Measurements from ENCODE around the gene UBL4B. TPM values are rescaled to one million over a fixed set of nuclear protein-coding genes. Genes with fewer than 3 reads are reported as not detected.

UBL4B gene
- polyA plus RNA-seq, 4 donors, result not detected

- WGBS, 3 donors, result 45 to 51% (median 46%) methylated on average over 15 of the region's 15 CpGs
- Histone ChIP-seq H3K36me3 (ENCODE audit: control insufficient read depth in 3 of 3, insufficient read depth in 2 of 3, low read depth in 1 of 3, low read length in 3 of 3) (no peaks in the 10 kb centered on the region), H3K27ac (ENCODE audit: low read depth in 1 of 3, low read length in 2 of 3) (no peak overlapping the region), H3K4me3 (ENCODE audit: low read depth in 1 of 3, low read length in 3 of 3) (no peak overlapping the region), H3K27me3 (ENCODE audit: control insufficient read depth in 3 of 3, insufficient read depth in 3 of 3, low read length in 3 of 3) (peaks cover 0 to 71% (median 0%) of the 10 kb centered on the region in 3 donors), H3K4me1 (ENCODE audit: control insufficient read depth in 3 of 3, insufficient read depth in 2 of 3, low read depth in 1 of 3, low read length in 2 of 3) (peaks cover 0 to 12% (median 0%) of the 10 kb centered on the region in 3 donors), H3K9me3 (ENCODE audit: control insufficient read depth in 2 of 2, insufficient read depth in 1 of 2, low read depth in 1 of 2, low read length in 1 of 2) (no peaks in the 10 kb centered on the region)
- DNase-seq, result peak; percentile 67 to 70
- FAIRE-seq, result no peak
These were observed 24.2 kb upstream of the UBL4B start for GRCh38 chr1:110087812-110088738.

- H3K27me3 ChIP-seq (ENCODE audit: control insufficient read depth in 3 of 3, insufficient read depth in 3 of 3, low read length in 3 of 3), result peaks cover 0 to 63% (median 0%) of the 10 kb centered on the region in 3 donors
- H3K9me3 ChIP-seq (ENCODE audit: control insufficient read depth in 2 of 2, insufficient read depth in 1 of 2, low read depth in 1 of 2, low read length in 1 of 2), result no peaks in the 10 kb centered on the region
- no peak overlapping the region for H3K4me3 ChIP-seq (ENCODE audit: low read depth in 1 of 3, low read length in 3 of 3)
- no peak overlapping the region for H3K27ac ChIP-seq (ENCODE audit: low read depth in 1 of 3, low read length in 2 of 3)
- no peaks in the 10 kb centered on the region for H3K36me3 ChIP-seq (ENCODE audit: control insufficient read depth in 3 of 3, insufficient read depth in 2 of 3, low read depth in 1 of 3, low read length in 3 of 3)
- FAIRE-seq, result no peak
- H3K4me1 ChIP-seq (ENCODE audit: control insufficient read depth in 3 of 3, insufficient read depth in 2 of 3, low read depth in 1 of 3, low read length in 2 of 3), result peaks cover 0 to 10% (median 0%) of the 10 kb centered on the region in 3 donors
- no peak for DNase-seq
- WGBS, 3 donors, result 75 to 80% (median 77%) methylated on average over 10 of the region's 10 CpGs
These were observed 23.4 kb upstream of the UBL4B start for GRCh38 chr1:110088739-110089316.

GRCh38 chr1:110089561-110090275 lies 22.5 kb upstream of the UBL4B start:
- Histone ChIP-seq H3K4me1 (ENCODE audit: control insufficient read depth in 3 of 3, insufficient read depth in 2 of 3, low read depth in 1 of 3, low read length in 2 of 3) (peaks cover 0 to 2% (median 0%) of the 10 kb centered on the region in 3 donors), H3K9me3 (ENCODE audit: control insufficient read depth in 2 of 2, insufficient read depth in 1 of 2, low read depth in 1 of 2, low read length in 1 of 2) (peaks cover 0 to 3% of the 10 kb centered on the region in 2 donors), H3K36me3 (ENCODE audit: control insufficient read depth in 3 of 3, insufficient read depth in 2 of 3, low read depth in 1 of 3, low read length in 3 of 3) (no peaks in the 10 kb centered on the region), H3K27ac (ENCODE audit: low read depth in 1 of 3, low read length in 2 of 3) (no peak overlapping the region), H3K4me3 (ENCODE audit: low read depth in 1 of 3, low read length in 3 of 3) (no peak overlapping the region), H3K27me3 (ENCODE audit: control insufficient read depth in 3 of 3, insufficient read depth in 3 of 3, low read length in 3 of 3) (peaks cover 2 to 56% (median 3%) of the 10 kb centered on the region in 3 donors)
- no peak for FAIRE-seq
- 41 to 47% (median 42%) methylated on average over 7 of the region's 7 CpGs for WGBS, 3 donors
- no peak for DNase-seq

- FAIRE-seq, result no peak
- no peak overlapping the region for H3K4me3 ChIP-seq (ENCODE audit: low read depth in 1 of 3, low read length in 3 of 3)
These were observed 20.9 kb upstream of the UBL4B start for GRCh38 chr1:110091381-110091780.

GRCh38 chr1:110091791-110092190 lies 20.5 kb upstream of the UBL4B start:
- WGBS, 3 donors, result 71 to 77% (median 75%) methylated on average over 3 of the region's 3 CpGs
- H3K4me3 ChIP-seq (ENCODE audit: low read depth in 1 of 3, low read length in 3 of 3), result no peak overlapping the region
- H3K4me1 ChIP-seq (ENCODE audit: control insufficient read depth in 3 of 3, insufficient read depth in 2 of 3, low read depth in 1 of 3, low read length in 2 of 3), result no peaks in the 10 kb centered on the region
- peaks cover 0 to 3% of the 10 kb centered on the region in 2 donors for H3K9me3 ChIP-seq (ENCODE audit: control insufficient read depth in 2 of 2, insufficient read depth in 1 of 2, low read depth in 1 of 2, low read length in 1 of 2)
- H3K36me3 ChIP-seq (ENCODE audit: control insufficient read depth in 3 of 3, insufficient read depth in 2 of 3, low read depth in 1 of 3, low read length in 3 of 3), result no peaks in the 10 kb centered on the region
- FAIRE-seq, result no peak
- DNase-seq, result no peak
- H3K27me3 ChIP-seq (ENCODE audit: control insufficient read depth in 3 of 3, insufficient read depth in 3 of 3, low read length in 3 of 3), result peaks cover 3 to 41% (median 3%) of the 10 kb centered on the region in 3 donors
- H3K27ac ChIP-seq (ENCODE audit: low read depth in 1 of 3, low read length in 2 of 3), result no peak overlapping the region

More at GRCh38 chr1:110091381-110091780, 20.9 kb upstream of the UBL4B start:
- Histone ChIP-seq H3K4me1 (ENCODE audit: control insufficient read depth in 3 of 3, insufficient read depth in 2 of 3, low read depth in 1 of 3, low read length in 2 of 3) (no peaks in the 10 kb centered on the region), H3K27me3 (ENCODE audit: control insufficient read depth in 3 of 3, insufficient read depth in 3 of 3, low read length in 3 of 3) (peaks cover 3 to 42% (median 3%) of the 10 kb centered on the region in 3 donors), H3K9me3 (ENCODE audit: control insufficient read depth in 2 of 2, insufficient read depth in 1 of 2, low read depth in 1 of 2, low read length in 1 of 2) (peaks cover 0 to 3% of the 10 kb centered on the region in 2 donors), H3K36me3 (ENCODE audit: control insufficient read depth in 3 of 3, insufficient read depth in 2 of 3, low read depth in 1 of 3, low read length in 3 of 3) (no peaks in the 10 kb centered on the region), H3K27ac (ENCODE audit: low read depth in 1 of 3, low read length in 2 of 3) (no peak overlapping the region)
- DNase-seq, result no peak
- 49 to 71% (median 53%) methylated on average over 2 of the region's 2 CpGs for WGBS, 3 donors

GRCh38 chr1:110092991-110093390 lies 19.3 kb upstream of the UBL4B start:
- 86 to 88% (median 86%) methylated on average over 2 of the region's 2 CpGs for WGBS, 3 donors
- Histone ChIP-seq H3K27me3 (ENCODE audit: control insufficient read depth in 3 of 3, insufficient read depth in 3 of 3, low read length in 3 of 3) (peaks cover 3 to 35% (median 3%) of the 10 kb centered on the region in 3 donors), H3K27ac (ENCODE audit: low read depth in 1 of 3, low read length in 2 of 3) (no peak overlapping the region), H3K4me3 (ENCODE audit: low read depth in 1 of 3, low read length in 3 of 3) (no peak overlapping the region), H3K4me1 (ENCODE audit: control insufficient read depth in 3 of 3, insufficient read depth in 2 of 3, low read depth in 1 of 3, low read length in 2 of 3) (no peaks in the 10 kb centered on the region), H3K36me3 (ENCODE audit: control insufficient read depth in 3 of 3, insufficient read depth in 2 of 3, low read depth in 1 of 3, low read length in 3 of 3) (no peaks in the 10 kb centered on the region), H3K9me3 (ENCODE audit: control insufficient read depth in 2 of 2, insufficient read depth in 1 of 2, low read depth in 1 of 2, low read length in 1 of 2) (peaks cover 0 to 3% of the 10 kb centered on the region in 2 donors)
- no peak for DNase-seq
- FAIRE-seq, result no peak

- H3K4me1 ChIP-seq (ENCODE audit: control insufficient read depth in 3 of 3, insufficient read depth in 2 of 3, low read depth in 1 of 3, low read length in 2 of 3), result no peaks in the 10 kb centered on the region
These were observed 17.1 kb upstream of the UBL4B start for GRCh38 chr1:110094931-110095654.

More at GRCh38 chr1:110094931-110095654, 17.1 kb upstream of the UBL4B start:
- Histone ChIP-seq H3K4me3 (ENCODE audit: low read depth in 1 of 3, low read length in 3 of 3) (no peak overlapping the region), H3K27ac (ENCODE audit: low read depth in 1 of 3, low read length in 2 of 3) (no peak overlapping the region), H3K27me3 (ENCODE audit: control insufficient read depth in 3 of 3, insufficient read depth in 3 of 3, low read length in 3 of 3) (peaks cover 3 to 23% (median 3%) of the 10 kb centered on the region in 3 donors), H3K36me3 (ENCODE audit: control insufficient read depth in 3 of 3, insufficient read depth in 2 of 3, low read depth in 1 of 3, low read length in 3 of 3) (no peaks in the 10 kb centered on the region), H3K9me3 (ENCODE audit: control insufficient read depth in 2 of 2, insufficient read depth in 1 of 2, low read depth in 1 of 2, low read length in 1 of 2) (peaks cover 0 to 3% of the 10 kb centered on the region in 2 donors)
- WGBS, 3 donors, result 53 to 59% (median 54%) methylated on average over 7 of the region's 7 CpGs
- FAIRE-seq (no peak), DNase-seq (no peak)

Measured in small intestine (tissue), 7 donors.